Large intestine (tissue), 3 donors: ENCODE results near the gene TRAF3. TPM values are rescaled to one million over a fixed set of nuclear protein-coding genes. Genes with fewer than 3 reads are reported as not detected.

Source experiments
- DNase-seq, 2 donors: peaks; one replicate each; pipeline versions ENCODE4 v3.0.0 to v3.0.0-alpha.2; 2013
- H3K27ac ChIP-seq: one replicate; pipeline ENCODE4 v1.5.1; 2013; ENCODE audit warnings: low read length
- H3K27me3 ChIP-seq: 2 replicates; pipeline ENCODE4 v1.6.1; 2013; ENCODE audit warnings: low read length; ENCODE audit not compliant: control insufficient read depth, insufficient read depth
- H3K36me3 ChIP-seq: 2 replicates; pipeline ENCODE4 v1.6.1; 2013; ENCODE audit warnings: low read length; ENCODE audit not compliant: control insufficient read depth, insufficient read depth
- H3K4me1 ChIP-seq: one replicate; pipeline ENCODE4 v1.6.1; 2013; ENCODE audit warnings: low read length; ENCODE audit not compliant: control insufficient read depth, insufficient read depth
- H3K4me3 ChIP-seq: one replicate; pipeline ENCODE4 v1.5.1; 2013; ENCODE audit warnings: low read length
- H3K9me3 ChIP-seq: one replicate; pipeline ENCODE4 v1.6.1; 2013; ENCODE audit warnings: mild to moderate bottlenecking, low read depth, low read length, moderate library complexity; ENCODE audit not compliant: control insufficient read depth
- WGBS: methylation state at CpG from one replicate; pipeline ENCODE4 v1.1.5; 2013; ENCODE audit warnings: low lambda C conversion rate; ENCODE audit not compliant: insufficient coverage; 5-methylcytosine and 5-hydroxymethylcytosine counted together
- polyA plus RNA-seq: library from polyadenylated mRNA; unstranded; fragments of 120-200 nt; gene quantifications from one replicate; pipeline ENCODE4 v1.2.1, GENCODE V29; 2013

TRAF3 gene
- polyA plus RNA-seq, 1 donor = 16.3 TPM

GRCh38 chr14:102809870-102810269 is 32.6 kb downstream of the TRAF3 start:
- no peak overlapping the region for H3K4me3 ChIP-seq
- no peaks in the 10 kb centered on the region for H3K36me3 ChIP-seq
- no peaks in the 10 kb centered on the region for H3K27me3 ChIP-seq
- H3K27ac ChIP-seq = no peak overlapping the region
- WGBS = no CpG with 5 or more reads among the region's 3 CpGs
- no peak for DNase-seq
- no peaks in the 10 kb centered on the region for H3K9me3 ChIP-seq
- H3K4me1 ChIP-seq = peaks cover 16% of the 10 kb centered on the region

GRCh38 chr14:102810523-102810922 is 33.3 kb downstream of the TRAF3 start:
- no peak for DNase-seq
- WGBS = no CpG with 5 or more reads among the region's 3 CpGs
- Histone ChIP-seq H3K27me3 (no peaks in the 10 kb centered on the region), H3K4me1 (peaks cover 16% of the 10 kb centered on the region), H3K9me3 (no peaks in the 10 kb centered on the region), H3K27ac (no peak overlapping the region), H3K4me3 (no peak overlapping the region), H3K36me3 (no peaks in the 10 kb centered on the region)

GRCh38 chr14:102811254-102811963 is 34.2 kb downstream of the TRAF3 start:
- no peaks in the 10 kb centered on the region for H3K27me3 ChIP-seq
- no peaks in the 10 kb centered on the region for H3K36me3 ChIP-seq
- H3K27ac ChIP-seq = no peak overlapping the region
- H3K9me3 ChIP-seq = no peaks in the 10 kb centered on the region
- H3K4me1 ChIP-seq = peaks cover 16% of the 10 kb centered on the region
- no peak overlapping the region for H3K4me3 ChIP-seq
- peak in 1 of 2 donors; percentile 35 for DNase-seq
- WGBS = 50% methylated on average over 1 of the region's 12 CpGs

- Histone ChIP-seq H3K36me3 (peaks cover 3% of the 10 kb centered on the region), H3K4me1 (peaks cover 10% of the 10 kb centered on the region), H3K27me3 (no peaks in the 10 kb centered on the region), H3K27ac (no peak overlapping the region), H3K9me3 (no peaks in the 10 kb centered on the region), H3K4me3 (no peak overlapping the region)
- no peak for DNase-seq
- 100% methylated on average over 2 of the region's 2 CpGs for WGBS
These were observed 34.7 kb downstream of the TRAF3 start for GRCh38 chr14:102811971-102812370.

GRCh38 chr14:102813691-102814090 is 36.4 kb downstream of the TRAF3 start:
- H3K9me3 ChIP-seq = no peaks in the 10 kb centered on the region
- peaks cover 3% of the 10 kb centered on the region for H3K36me3 ChIP-seq
- no peak overlapping the region for H3K4me3 ChIP-seq
- H3K27me3 ChIP-seq = no peaks in the 10 kb centered on the region
- DNase-seq = no peak
- H3K4me1 ChIP-seq = no peaks in the 10 kb centered on the region
- 100% methylated on average over 2 of the region's 5 CpGs for WGBS
- H3K27ac ChIP-seq = no peak overlapping the region

- H3K36me3 ChIP-seq = peaks cover 3% of the 10 kb centered on the region
- H3K27me3 ChIP-seq = no peaks in the 10 kb centered on the region
- 100% methylated on average over 1 of the region's 2 CpGs for WGBS
- no peak for DNase-seq
- H3K4me3 ChIP-seq = no peak overlapping the region
- H3K27ac ChIP-seq = no peak overlapping the region
- peaks cover 4% of the 10 kb centered on the region for H3K4me1 ChIP-seq
- no peaks in the 10 kb centered on the region for H3K9me3 ChIP-seq
These were observed 40.1 kb downstream of the TRAF3 start for GRCh38 chr14:102817318-102817717.

- H3K27ac ChIP-seq = no peak overlapping the region
- WGBS = 86% methylated on average over 5 of the region's 10 CpGs
These were observed 41.0 kb downstream of the TRAF3 start for GRCh38 chr14:102817942-102818940.

GRCh38 chr14:102819176-102819628 is 42.0 kb downstream of the TRAF3 start:
- peak in 1 of 2 donors; percentile 59 for DNase-seq
- peaks cover 3% of the 10 kb centered on the region for H3K36me3 ChIP-seq
- H3K27me3 ChIP-seq = no peaks in the 10 kb centered on the region
- H3K4me1 ChIP-seq = peaks cover 4% of the 10 kb centered on the region
- no peaks in the 10 kb centered on the region for H3K9me3 ChIP-seq
- WGBS = no CpG with 5 or more reads among the region's 9 CpGs
- H3K27ac ChIP-seq = peak overlapping the region; percentile 13
- H3K4me3 ChIP-seq = no peak overlapping the region

More at GRCh38 chr14:102817942-102818940, 41.0 kb downstream of the TRAF3 start:
- H3K4me1 ChIP-seq = peaks cover 4% of the 10 kb centered on the region
- no peak overlapping the region for H3K4me3 ChIP-seq
- DNase-seq = no peak
- H3K9me3 ChIP-seq = no peaks in the 10 kb centered on the region
- H3K27me3 ChIP-seq = no peaks in the 10 kb centered on the region
- H3K36me3 ChIP-seq = peaks cover 3% of the 10 kb centered on the region

- no peak overlapping the region for H3K4me3 ChIP-seq
- DNase-seq = peak in 1 of 2 donors; percentile 25
- no CpG with 5 or more reads among the region's 15 CpGs for WGBS
- no peaks in the 10 kb centered on the region for H3K27me3 ChIP-seq
- H3K4me1 ChIP-seq = peaks cover 4% of the 10 kb centered on the region
- H3K36me3 ChIP-seq = peaks cover 3% of the 10 kb centered on the region
- H3K27ac ChIP-seq = no peak overlapping the region
- no peaks in the 10 kb centered on the region for H3K9me3 ChIP-seq
These were observed 42.6 kb downstream of the TRAF3 start for GRCh38 chr14:102819747-102820330.

GRCh38 chr14:102821252-102821651 is 44.0 kb downstream of the TRAF3 start:
- no peaks in the 10 kb centered on the region for H3K9me3 ChIP-seq
- DNase-seq = no peak
- no peak overlapping the region for H3K27ac ChIP-seq
- H3K4me3 ChIP-seq = no peak overlapping the region
- peaks cover 4% of the 10 kb centered on the region for H3K4me1 ChIP-seq
- H3K27me3 ChIP-seq = no peaks in the 10 kb centered on the region
- peaks cover 3% of the 10 kb centered on the region for H3K36me3 ChIP-seq
- WGBS = 100% methylated on average over 2 of the region's 5 CpGs
